CD14-positive monocyte (primary cell): ENCODE measurements around the gene ANO5. TPM values are rescaled to one million over a fixed set of nuclear protein-coding genes. Genes with fewer than 3 reads are reported as not detected.
A peak's percentile ranks its signal among the peaks of the same experiment; 100 is the strongest.

Experiments used
- DNase-seq, 3 donors: peaks; one replicate each; pipeline ENCODE4 v3.0.0-alpha.2; 2011 to 2022
- H2AFZ ChIP-seq: 2 replicates; pipeline ENCODE4 v1.6.0; 2012; ENCODE audit warnings: mild to moderate bottlenecking, low read depth, low read length, inconsistent platforms; ENCODE audit not compliant: insufficient read depth, poor library complexity, severe bottlenecking
- H3K27ac ChIP-seq, 2 donors: 1 replicate in 1 of 2; 2 replicates in 1 of 2; pipeline ENCODE4 v1.5.1; 2012 to 2013; ENCODE audit warnings: low read length in 2 of 2, control low read depth in 1 of 2, inconsistent platforms in 1 of 2, low read depth in 1 of 2, mild to moderate bottlenecking in 1 of 2
- H3K27me3 ChIP-seq, 2 donors: one replicate each; pipeline versions ENCODE4 v1.6.0 to v1.6.1; 2011 to 2013; ENCODE audit warnings: low read length in 2 of 2; ENCODE audit not compliant: control insufficient read depth in 2 of 2, insufficient read depth in 2 of 2
- H3K36me3 ChIP-seq, 2 donors: replicated peaks in 1 of 2; 1 replicate in 1 of 2; 2 replicates in 1 of 2; pipeline versions ENCODE4 v1.5.1 to v1.6.1; 2012 to 2013; ENCODE audit warnings: low read length in 2 of 2, control low read depth in 1 of 2, inconsistent platforms in 1 of 2, mild to moderate bottlenecking in 1 of 2; ENCODE audit not compliant: insufficient read depth in 2 of 2, control insufficient read depth in 1 of 2
- H3K4me1 ChIP-seq, 2 donors: 1 replicate in 1 of 2; 2 replicates in 1 of 2; pipeline versions ENCODE4 v1.5.1 to v1.6.1; 2012 to 2013; ENCODE audit warnings: low read length in 2 of 2, control low read depth in 1 of 2, inconsistent platforms in 1 of 2, mild to moderate bottlenecking in 1 of 2, moderate library complexity in 1 of 2; ENCODE audit not compliant: insufficient read depth in 2 of 2, control insufficient read depth in 1 of 2
- H3K4me2 ChIP-seq: replicated peaks from 2 replicates; pipeline ENCODE3; 2012; ENCODE audit warnings: low read length, moderate library complexity, mild to moderate bottlenecking; ENCODE audit not compliant: poor library complexity, severe bottlenecking; ENCODE audit errors: extremely low read depth
- H3K4me3 ChIP-seq, 3 experiments: fragments of 200-600 bp in 1 of 3; sonication (generic) in 1 of 3; replicated peaks in 1 of 3; 1 replicate in 2 of 3; 2 replicates in 1 of 3; pipeline ENCODE4 v1.5.1; 2011 to 2013; ENCODE audit warnings: low read length in 3 of 3, mild to moderate bottlenecking in 3 of 3, control low read depth in 2 of 3, low read depth in 2 of 3, inconsistent platforms in 1 of 3, moderate library complexity in 1 of 3
- H3K79me2 ChIP-seq: 2 replicates; pipeline ENCODE4 v1.6.0; 2012; ENCODE audit warnings: mild to moderate bottlenecking, control low read depth, inconsistent platforms, low read length, moderate library complexity; ENCODE audit not compliant: insufficient read depth
- H3K9ac ChIP-seq: 2 replicates; pipeline ENCODE4 v1.6.0; 2017; ENCODE audit warnings: low read length, mild to moderate bottlenecking; ENCODE audit not compliant: insufficient read depth, poor library complexity, severe bottlenecking
- H3K9me3 ChIP-seq, 2 donors: replicated peaks in 1 of 2; 1 replicate in 1 of 2; 2 replicates in 1 of 2; pipeline versions ENCODE4 v1.5.1 to v1.6.1; 2012 to 2013; ENCODE audit warnings: low read length in 2 of 2, control low read depth in 1 of 2; ENCODE audit not compliant: control insufficient read depth in 1 of 2, insufficient read depth in 1 of 2
- H4K20me1 ChIP-seq: 2 replicates; pipeline ENCODE4 v1.6.0; 2012; ENCODE audit warnings: mild to moderate bottlenecking, low read length, control low read depth, moderate library complexity; ENCODE audit not compliant: insufficient read depth
- H3K27ac Mint-ChIP-seq, 7 donors: one replicate each; pipeline ENCODE4 v1.8.0; 2020; ENCODE audit warnings: mild to moderate bottlenecking in 7 of 7, mixed read lengths in 7 of 7, moderate library complexity in 6 of 7, inconsistent platforms in 2 of 7
- H3K27me3 Mint-ChIP-seq, 3 donors: one replicate each; pipeline ENCODE4 v1.8.0; 2021 to 2022; ENCODE audit warnings: low read depth in 3 of 3, mild to moderate bottlenecking in 3 of 3, mixed read lengths in 3 of 3, moderate library complexity in 3 of 3, inconsistent platforms in 1 of 3
- H3K36me3 Mint-ChIP-seq, 2 donors: one replicate each; pipeline ENCODE4 v1.8.0; 2020; ENCODE audit warnings: mixed read lengths in 2 of 2, inconsistent platforms in 1 of 2, mild to moderate bottlenecking in 1 of 2
- H3K4me1 Mint-ChIP-seq: one replicate; pipeline ENCODE4 v1.8.0; 2020; ENCODE audit warnings: mild to moderate bottlenecking, mixed read lengths
- H3K4me3 Mint-ChIP-seq, 2 donors: one replicate each; pipeline ENCODE4 v1.8.0; 2020; ENCODE audit warnings: mild to moderate bottlenecking in 2 of 2, mixed read lengths in 2 of 2, moderate library complexity in 1 of 2
- H3K9me3 Mint-ChIP-seq, 7 donors: one replicate each; pipeline ENCODE4 v1.8.0; 2020 to 2022; ENCODE audit warnings: mixed read lengths in 7 of 7, mild to moderate bottlenecking in 6 of 7, moderate library complexity in 6 of 7, inconsistent platforms in 2 of 7
- WGBS: methylation state at CpG from one replicate; pipeline ENCODE4 v1.1.5; 2013; ENCODE audit warnings: missing lambda C conversion rate; ENCODE audit not compliant: insufficient coverage; 5-methylcytosine and 5-hydroxymethylcytosine counted together
- intact Hi-C, 2 donors: fragments of 100-400 bp; cut with micrococcal nuclease; formaldehyde crosslinking; loops; one replicate each; pipeline versions ENCODE4 v1.15.0 to v1.15.1; 2023
- polyA plus RNA-seq, 3 donors: library from polyadenylated mRNA; depleted of rRNA in 1 of 3; unstranded in 2 of 3; stranded (reverse) in 1 of 3; fragments of 300-500 nt in 2 of 3; fragments of >200 nt in 1 of 3; fragmentation: Illumina TruSeq in 2 of 3; gene quantifications; 1 replicate in 2 of 3; 2 replicates in 1 of 3; pipeline ENCODE4 v1.2.3, GENCODE V29; 2012 to 2021
- TF ChIP-seq, protein P1 (sequence below): fragments of 200-600 bp; IDR thresholded peaks from one replicate; pipeline ENCODE4 v1.8.0; 2022; ENCODE audit warnings: antibody characterized with exemption, mild to moderate bottlenecking

The ANO5 gene
- polyA plus RNA-seq, 3 donors = 1.0 to 1.4 (median 1.1) TPM

DNA sequence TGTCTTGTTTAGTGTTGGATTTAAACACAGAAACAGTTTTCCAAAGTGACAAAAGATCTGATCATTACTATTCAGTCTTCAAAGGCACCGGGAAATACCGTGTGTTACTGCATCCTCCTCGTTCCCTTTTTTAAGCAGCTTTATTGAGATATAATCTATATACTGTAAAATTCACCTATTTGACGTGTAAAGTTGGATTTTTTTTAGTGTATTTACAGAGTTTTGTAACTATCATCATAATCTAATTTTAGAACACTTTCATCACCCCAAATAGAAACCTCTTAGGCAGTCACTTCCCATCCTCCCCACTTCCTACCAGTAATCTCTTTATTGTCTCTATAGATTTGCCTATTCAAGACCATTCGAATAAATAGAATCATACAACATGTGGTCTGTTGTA lies 1.4 kb downstream of the ANO5 start:
- H3K27ac ChIP-seq = no peak overlapping the region
- Mint-ChIP-seq H3K4me1 (peaks cover 28% of the 10 kb centered on the region), H3K27ac (no peak overlapping the region), H3K36me3 (no peaks in the 10 kb centered on the region), H3K9me3 (peaks cover 0 to 3% (median 0%) of the 10 kb centered on the region in 7 donors), H3K27me3 (peaks cover 13 to 18% (median 13%) of the 10 kb centered on the region in 3 donors), H3K4me3 (peak overlapping the region; percentile 98 to 99)
- H3K27me3 ChIP-seq = peaks cover 0 to 8% of the 10 kb centered on the region in 2 donors
- H3K4me1 ChIP-seq = peaks cover 19 to 26% of the 10 kb centered on the region in 2 donors
- intact Hi-C loops = no loop called here
- peaks cover 6% of the 10 kb centered on the region for H3K79me2 ChIP-seq
- peak in 2 of 3 donors; percentile 23 to 24 for DNase-seq
- H3K36me3 ChIP-seq = no peaks in the 10 kb centered on the region
- peak overlapping the region; percentile 55 to 92 (median 81) for H3K4me3 ChIP-seq
- no peaks in the 10 kb centered on the region for H3K9me3 ChIP-seq
- TF ChIP-seq, protein P1, sequence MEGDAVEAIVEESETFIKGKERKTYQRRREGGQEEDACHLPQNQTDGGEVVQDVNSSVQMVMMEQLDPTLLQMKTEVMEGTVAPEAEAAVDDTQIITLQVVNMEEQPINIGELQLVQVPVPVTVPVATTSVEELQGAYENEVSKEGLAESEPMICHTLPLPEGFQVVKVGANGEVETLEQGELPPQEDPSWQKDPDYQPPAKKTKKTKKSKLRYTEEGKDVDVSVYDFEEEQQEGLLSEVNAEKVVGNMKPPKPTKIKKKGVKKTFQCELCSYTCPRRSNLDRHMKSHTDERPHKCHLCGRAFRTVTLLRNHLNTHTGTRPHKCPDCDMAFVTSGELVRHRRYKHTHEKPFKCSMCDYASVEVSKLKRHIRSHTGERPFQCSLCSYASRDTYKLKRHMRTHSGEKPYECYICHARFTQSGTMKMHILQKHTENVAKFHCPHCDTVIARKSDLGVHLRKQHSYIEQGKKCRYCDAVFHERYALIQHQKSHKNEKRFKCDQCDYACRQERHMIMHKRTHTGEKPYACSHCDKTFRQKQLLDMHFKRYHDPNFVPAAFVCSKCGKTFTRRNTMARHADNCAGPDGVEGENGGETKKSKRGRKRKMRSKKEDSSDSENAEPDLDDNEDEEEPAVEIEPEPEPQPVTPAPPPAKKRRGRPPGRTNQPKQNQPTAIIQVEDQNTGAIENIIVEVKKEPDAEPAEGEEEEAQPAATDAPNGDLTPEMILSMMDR = no peak
- no CpG with 5 or more reads among the region's 5 CpGs for WGBS
- H3K4me2 ChIP-seq = peak overlapping the region; percentile 99
- no peak overlapping the region for H3K9ac ChIP-seq
- peaks cover 9% of the 10 kb centered on the region for H4K20me1 ChIP-seq
- no peak overlapping the region for H2AFZ ChIP-seq

DNA sequence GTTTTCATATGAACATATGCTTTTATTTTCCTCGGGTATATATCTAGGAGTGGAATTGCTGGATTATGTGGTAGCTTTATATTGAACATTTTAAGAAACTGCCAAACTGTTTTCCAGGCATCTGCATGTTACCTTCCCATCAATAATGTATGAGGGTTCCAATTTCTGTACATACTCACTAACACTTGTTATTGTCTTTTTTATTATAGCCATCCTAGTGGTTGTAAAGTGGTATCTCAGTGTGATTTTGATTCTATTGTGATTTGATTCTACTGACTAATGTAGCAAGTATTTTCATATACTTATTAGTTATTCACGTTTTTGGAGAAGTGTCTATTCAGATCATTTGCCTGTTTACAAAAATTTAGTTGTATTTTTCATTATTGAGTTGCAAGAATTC lies 2.0 kb downstream of the ANO5 start:
- H3K4me3 Mint-ChIP-seq = peak overlapping the region in 1 of 2 donors; percentile 99
- H3K27ac Mint-ChIP-seq = no peak overlapping the region
- H3K27ac ChIP-seq = no peak overlapping the region
- peaks cover 13 to 18% (median 13%) of the 10 kb centered on the region in 3 donors for H3K27me3 Mint-ChIP-seq
- H3K4me1 ChIP-seq = peaks cover 19 to 26% of the 10 kb centered on the region in 2 donors
- H3K36me3 ChIP-seq = no peaks in the 10 kb centered on the region
- peaks cover 28% of the 10 kb centered on the region for H3K4me1 Mint-ChIP-seq
- DNase-seq = no peak
- no CpG with 5 or more reads among the region's 2 CpGs for WGBS
- H3K9me3 ChIP-seq = no peaks in the 10 kb centered on the region
- peak overlapping the region in 1 of 3 experiments; percentile 92 for H3K4me3 ChIP-seq
- H3K4me2 ChIP-seq = peak overlapping the region; percentile 99
- H3K27me3 ChIP-seq = peaks cover 0 to 8% of the 10 kb centered on the region in 2 donors
- no peak overlapping the region for H3K9ac ChIP-seq
- peaks cover 0 to 3% (median 0%) of the 10 kb centered on the region in 7 donors for H3K9me3 Mint-ChIP-seq
- no peaks in the 10 kb centered on the region for H3K36me3 Mint-ChIP-seq
- TF ChIP-seq, protein P1 = no peak
- intact Hi-C loops = no loop called here
- H2AFZ ChIP-seq = no peak overlapping the region
- H4K20me1 ChIP-seq = peaks cover 9% of the 10 kb centered on the region
- peaks cover 7% of the 10 kb centered on the region for H3K79me2 ChIP-seq
